ENCODE results near the gene ELK1.

ELK1 gene

GRCh38 chrX:47644557-47645091, 5.7 kb downstream of the ELK1 start:
- no peak for DNase-seq

GRCh38 chrX:47643926-47644325, 6.4 kb downstream of the ELK1 start:
- peak in 1 of 2 donors; percentile 30 for DNase-seq

- no peak for DNase-seq
Measured at GRCh38 chrX:47638816-47639215, 11.5 kb downstream of the ELK1 start.

GRCh38 chrX:47637546-47638195, 12.7 kb downstream of the ELK1 start:
- peak; percentile 65 to 75 for DNase-seq

GRCh38 chrX:47634871-47635575, 15.3 kb downstream of the ELK1 start:
- peak in 1 of 2 donors; percentile 56 for DNase-seq

- DNase-seq = peak; percentile 48 to 79
Measured at GRCh38 chrX:47633689-47634590, 16.4 kb downstream of the ELK1 start.

GRCh38 chrX:47632666-47633065, 17.7 kb downstream of the ELK1 start:
- peak; percentile 69 to 81 for DNase-seq

- DNase-seq = no peak
Measured at GRCh38 chrX:47631676-47632075, 18.7 kb downstream of the ELK1 start.

GRCh38 chrX:47629419-47630200, 20.8 kb downstream of the ELK1 start, which contains the start of gene CFP:
Gene CFP, minus strand, starts transcription at chrX:47629930. Its CDS starts 86 bp downstream, at chrX:47629844.
- DNase-seq = no peak

GRCh38 chrX:47628982-47629381, 21.4 kb downstream of the ELK1 start:
- DNase-seq = peak; percentile 24 to 72

- DNase-seq = no peak
Measured at GRCh38 chrX:47625365-47625764, 25.0 kb downstream of the ELK1 start.

GRCh38 chrX:47623540-47624027, 26.8 kb downstream of the ELK1 start:
- peak; percentile 20 to 36 for DNase-seq

GRCh38 chrX:47621851-47622250, 28.5 kb downstream of the ELK1 start:
- no peak for DNase-seq

GRCh38 chrX:47620303-47620685, 30.1 kb downstream of the ELK1 start:
- DNase-seq = no peak

- peak; percentile 51 to 70 for DNase-seq
Measured at GRCh38 chrX:47619486-47620302, 30.7 kb downstream of the ELK1 start, which contains the start of gene SYN1. Gene SYN1, minus strand, starts transcription at chrX:47619857. Its CDS starts 129 bp downstream, at chrX:47619728.

- DNase-seq = no peak
Measured at GRCh38 chrX:47618923-47619485, 31.4 kb downstream of the ELK1 start.

GRCh38 chrX:47614618-47615017, 35.7 kb downstream of the ELK1 start:
- no peak for DNase-seq

- no peak for DNase-seq
Measured at GRCh38 chrX:47613082-47613481, 37.3 kb downstream of the ELK1 start.

- no peak for DNase-seq
Measured at GRCh38 chrX:47612418-47612817, 37.9 kb downstream of the ELK1 start.

- DNase-seq = no peak
Measured at GRCh38 chrX:47611926-47612325, 38.4 kb downstream of the ELK1 start.

- no peak for DNase-seq
Measured at GRCh38 chrX:47611489-47611888, 38.9 kb downstream of the ELK1 start.
